GM10266 (cell line): Measurements from ENCODE around the gene DSC3.
A peak's percentile ranks its signal among the peaks of the same experiment; 100 is the strongest.
"Not testable (repeated sequence)": the region's sequence is repeated elsewhere in the genome, so short reads cannot be mapped to it uniquely, and the experiment has no call there.

Source experiments
- DNase-seq: peaks from one replicate; pipeline ENCODE4 v3.0.0; 2012; ENCODE audit errors: extremely low spot score
- CTCF ChIP-seq: IDR thresholded peaks from 2 replicates; pipeline ENCODE4 v1.5.1; 2012; ENCODE audit warnings: mild to moderate bottlenecking, low read depth; ENCODE audit not compliant: control insufficient read depth, insufficient read depth; ENCODE audit errors: missing control alignments

DSC3 gene

GRCh38 chr18:31015715-31016434, 26.7 kb downstream of the DSC3 start:
- no peak for TF ChIP-seq CTCF
- no peak for DNase-seq

- DNase-seq = not testable (repeated sequence)
Measured at GRCh38 chr18:31011455-31011854, 31.1 kb downstream of the DSC3 start.

GRCh38 chr18:31010601-31011000, 31.9 kb downstream of the DSC3 start:
- TF ChIP-seq CTCF = no peak
- no peak for DNase-seq

GRCh38 chr18:30999887-31000628, 42.5 kb downstream of the DSC3 start:
- no peak for TF ChIP-seq CTCF
- no peak for DNase-seq

GRCh38 chr18:30999186-30999585, 43.4 kb downstream of the DSC3 start:
- TF ChIP-seq CTCF = peak; percentile 25
- DNase-seq = no peak

- DNase-seq = no peak
- TF ChIP-seq CTCF = no peak
Measured at GRCh38 chr18:30997223-30997622, 45.3 kb downstream of the DSC3 start.

- TF ChIP-seq CTCF = no peak
- DNase-seq = no peak
Measured at GRCh38 chr18:30992231-30992630, 50.3 kb downstream of the DSC3 start.
